GM12865 (cell line): ENCODE measurements around the gene NHS.

Experiments
- DNase-seq: peaks from one replicate; pipeline ENCODE4 v3.0.0; 2010; ENCODE audit warnings: low read depth
- H3K4me3 ChIP-seq: 2 replicates; pipeline ENCODE4 v1.5.1; 2011; ENCODE audit warnings: mild to moderate bottlenecking, low read depth, low read length, control low read depth
- CTCF ChIP-seq: IDR thresholded peaks from 2 replicates; pipeline ENCODE4 v1.5.1; 2011; ENCODE audit warnings: low read length, control low read depth, low read depth, inconsistent platforms; ENCODE audit not compliant: insufficient read depth; ENCODE audit errors: missing control alignments

NHS gene

GRCh38 chrX:17580539-17581152, 205.6 kb downstream of the NHS start:
- no peak for DNase-seq
- no peak overlapping the region for H3K4me3 ChIP-seq
- TF ChIP-seq CTCF = no peak

GRCh38 chrX:17581641-17582040, 206.6 kb downstream of the NHS start:
- no peak for TF ChIP-seq CTCF
- DNase-seq = no peak
- no peak overlapping the region for H3K4me3 ChIP-seq

- no peak for DNase-seq
- TF ChIP-seq CTCF = no peak
- H3K4me3 ChIP-seq = no peak overlapping the region
Measured at GRCh38 chrX:17584248-17584681, 209.3 kb downstream of the NHS start.

- DNase-seq = no peak
- no peak for TF ChIP-seq CTCF
- no peak overlapping the region for H3K4me3 ChIP-seq
Measured at GRCh38 chrX:17585006-17585405, 210.0 kb downstream of the NHS start.

- H3K4me3 ChIP-seq = no peak overlapping the region
- no peak for DNase-seq
- no peak for TF ChIP-seq CTCF
Measured at GRCh38 chrX:17587366-17587765, 212.4 kb downstream of the NHS start.

- DNase-seq = no peak
- no peak overlapping the region for H3K4me3 ChIP-seq
- no peak for TF ChIP-seq CTCF
Measured at GRCh38 chrX:17588303-17588702, 213.3 kb downstream of the NHS start.
